DND-41 (cell line): ENCODE data around the gene UGCG.

ENCODE experiments used
- ATAC-seq: fragments of 200-7000 bp; cut with Tn5 transposase; 3 replicates; pipeline ENCODE4 v1.9.1; 2021; ENCODE audit warnings: low read depth; ENCODE audit not compliant: insufficient read depth
- DNase-seq: peaks from one replicate; pipeline ENCODE4 v3.0.0-alpha.2; 2020
- H2AFZ ChIP-seq: 2 replicates; pipeline ENCODE4 v1.6.0; 2012; ENCODE audit warnings: low read depth, low read length
- H3K27ac ChIP-seq: 2 replicates; pipeline ENCODE4 v1.5.1; 2012; ENCODE audit warnings: low read length, inconsistent platforms
- H3K27me3 ChIP-seq: fragments of 200-600 bp; sonication (generic); 2 replicates; pipeline ENCODE4 v1.6.0; 2012; ENCODE audit warnings: low read length, mild to moderate bottlenecking, inconsistent platforms; ENCODE audit not compliant: insufficient read depth, poor library complexity
- H3K36me3 ChIP-seq: 2 replicates; pipeline ENCODE4 v1.5.1; 2012; ENCODE audit warnings: low read length, inconsistent platforms; ENCODE audit not compliant: insufficient read depth
- H3K4me1 ChIP-seq: 2 replicates; pipeline ENCODE4 v1.5.1; 2012; ENCODE audit warnings: mild to moderate bottlenecking, low read length; ENCODE audit not compliant: insufficient read depth
- H3K4me2 ChIP-seq: 2 replicates; pipeline ENCODE4 v1.6.0; 2012; ENCODE audit warnings: mild to moderate bottlenecking, moderate library complexity, low read length, inconsistent platforms; ENCODE audit not compliant: insufficient read depth
- H3K4me3 ChIP-seq, 2 experiments: fragments of 200-600 bp in 1 of 2; shearing (Covaris generic) in 1 of 2; 2 replicates each; pipeline ENCODE4 v1.5.1; 2012 to 2016; ENCODE audit warnings: inconsistent platforms in 2 of 2, low read length in 2 of 2, mild to moderate bottlenecking in 2 of 2, low read depth in 1 of 2, moderate library complexity in 1 of 2
- H3K79me2 ChIP-seq: 2 replicates; pipeline ENCODE4 v1.6.0; 2012; ENCODE audit warnings: low read length, inconsistent platforms; ENCODE audit not compliant: insufficient read depth
- H3K9ac ChIP-seq: 2 replicates; pipeline ENCODE4 v1.6.0; 2012; ENCODE audit warnings: low read depth, mild to moderate bottlenecking, inconsistent platforms, low read length, moderate library complexity
- H3K9me3 ChIP-seq: 2 replicates; pipeline ENCODE4 v1.5.1; 2012; ENCODE audit warnings: low read length, moderate library complexity, mild to moderate bottlenecking, inconsistent platforms; ENCODE audit not compliant: insufficient read depth, severe bottlenecking
- H4K20me1 ChIP-seq: 2 replicates; pipeline ENCODE4 v1.6.0; 2012; ENCODE audit warnings: low read length; ENCODE audit not compliant: insufficient read depth
- CTCF ChIP-seq: IDR thresholded peaks from 2 replicates; pipeline ENCODE4 v1.5.1; 2012; ENCODE audit warnings: borderline replicate concordance, low read length, moderate library complexity, mild to moderate bottlenecking; ENCODE audit not compliant: poor library complexity, severe bottlenecking; ENCODE audit errors: extremely low read depth
- EZH2 ChIP-seq: IDR thresholded peaks from 3 replicates; pipeline ENCODE4 v1.6.1; 2012; ENCODE audit warnings: borderline replicate concordance, low read depth, mild to moderate bottlenecking, moderate library complexity, low read length, inconsistent platforms; ENCODE audit not compliant: severe bottlenecking

UGCG gene

DNA sequence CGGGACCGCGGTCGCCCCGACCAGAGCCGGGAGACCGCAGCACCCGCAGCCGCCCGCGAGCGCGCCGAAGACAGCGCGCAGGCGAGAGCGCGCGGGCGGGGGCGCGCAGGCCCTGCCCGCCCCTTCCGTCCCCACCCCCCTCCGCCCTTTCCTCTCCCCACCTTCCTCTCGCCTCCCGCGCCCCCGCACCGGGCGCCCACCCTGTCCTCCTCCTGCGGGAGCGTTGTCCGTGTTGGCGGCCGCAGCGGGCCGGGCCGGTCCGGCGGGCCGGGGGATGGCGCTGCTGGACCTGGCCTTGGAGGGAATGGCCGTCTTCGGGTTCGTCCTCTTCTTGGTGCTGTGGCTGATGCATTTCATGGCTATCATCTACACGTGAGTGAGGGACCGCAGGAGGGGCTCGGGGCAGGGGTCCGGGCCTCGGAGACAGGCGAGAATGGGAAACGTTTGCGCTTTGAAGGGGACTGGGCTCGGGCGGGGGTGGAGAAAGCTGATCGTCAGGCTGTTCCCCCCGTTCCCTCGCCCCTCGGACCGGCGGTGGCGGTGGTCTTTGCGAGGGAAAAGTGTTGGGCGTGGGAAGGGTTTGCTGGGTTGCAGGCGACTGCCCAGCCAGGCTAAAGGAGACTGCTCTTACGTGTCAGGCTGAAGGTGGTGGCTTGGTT lies 457 bp downstream of the UGCG start:
- H3K27ac ChIP-seq = peak overlapping the region; percentile 68
- H4K20me1 ChIP-seq = peaks cover 14% of the 10 kb centered on the region; the same call in 1 of the 2 replicates
- H3K36me3 ChIP-seq = no peaks in the 10 kb centered on the region; the same call in 1 of the 2 replicates
- H3K4me1 ChIP-seq = peaks cover 32% of the 10 kb centered on the region
- H3K27me3 ChIP-seq = no peaks in the 10 kb centered on the region
- H2AFZ ChIP-seq = peak overlapping the region; percentile 99
- peak; percentile 62 for ATAC-seq
- H3K4me3 ChIP-seq = peak overlapping the region; percentile 78 to 83; a peak in 3 of 4 replicates
- no peaks in the 10 kb centered on the region for H3K9me3 ChIP-seq
- H3K9ac ChIP-seq = peak overlapping the region; percentile 82
- peaks cover 49% of the 10 kb centered on the region for H3K79me2 ChIP-seq
- peak overlapping the region; percentile 99 for H3K4me2 ChIP-seq
- no peak for DNase-seq
- TF ChIP-seq EZH2 (no peak), CTCF (no peak)

DNA sequence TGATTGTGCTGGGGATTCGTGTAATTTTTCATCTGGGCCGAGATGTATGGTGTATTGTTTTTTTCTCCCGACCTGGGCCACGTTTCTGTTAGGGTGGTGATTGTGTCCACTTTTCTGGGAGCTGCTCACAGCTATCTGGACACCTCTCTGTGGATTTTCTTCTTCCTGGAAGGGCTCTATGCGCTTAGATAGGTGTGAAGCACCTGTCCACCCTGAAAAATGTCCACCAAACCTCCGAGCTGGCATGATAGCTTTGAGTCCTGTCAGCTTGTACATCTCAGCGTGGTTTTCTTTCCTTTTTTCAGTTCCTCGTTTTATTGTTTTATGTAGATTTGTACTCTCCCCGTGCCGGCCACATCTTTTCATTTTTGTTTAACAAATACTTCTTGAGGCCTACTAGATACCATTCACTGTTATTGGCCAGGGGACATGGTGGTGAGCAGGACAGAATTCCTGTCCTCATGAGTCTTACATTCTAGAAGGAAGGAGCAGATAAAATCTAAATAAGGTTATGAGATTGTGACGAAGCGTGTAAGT lies 1.1 kb downstream of the UGCG start:
- peak overlapping the region; percentile 99 for H3K4me2 ChIP-seq
- TF ChIP-seq CTCF (no peak), EZH2 (no peak)
- peak overlapping the region; percentile 42 to 83 for H3K4me3 ChIP-seq
- peak overlapping the region; percentile 68 for H3K27ac ChIP-seq
- no peak for DNase-seq
- H3K4me1 ChIP-seq = peaks cover 32% of the 10 kb centered on the region
- no peak for ATAC-seq
- peak overlapping the region; percentile 82 for H3K9ac ChIP-seq
- no peaks in the 10 kb centered on the region; the same call in 1 of the 2 replicates for H3K36me3 ChIP-seq
- no peaks in the 10 kb centered on the region for H3K9me3 ChIP-seq
- peaks cover 55% of the 10 kb centered on the region for H3K79me2 ChIP-seq
- no peaks in the 10 kb centered on the region for H3K27me3 ChIP-seq
- H2AFZ ChIP-seq = peak overlapping the region; percentile 76
- H4K20me1 ChIP-seq = peaks cover 16% of the 10 kb centered on the region; the same call in 1 of the 2 replicates

DNA sequence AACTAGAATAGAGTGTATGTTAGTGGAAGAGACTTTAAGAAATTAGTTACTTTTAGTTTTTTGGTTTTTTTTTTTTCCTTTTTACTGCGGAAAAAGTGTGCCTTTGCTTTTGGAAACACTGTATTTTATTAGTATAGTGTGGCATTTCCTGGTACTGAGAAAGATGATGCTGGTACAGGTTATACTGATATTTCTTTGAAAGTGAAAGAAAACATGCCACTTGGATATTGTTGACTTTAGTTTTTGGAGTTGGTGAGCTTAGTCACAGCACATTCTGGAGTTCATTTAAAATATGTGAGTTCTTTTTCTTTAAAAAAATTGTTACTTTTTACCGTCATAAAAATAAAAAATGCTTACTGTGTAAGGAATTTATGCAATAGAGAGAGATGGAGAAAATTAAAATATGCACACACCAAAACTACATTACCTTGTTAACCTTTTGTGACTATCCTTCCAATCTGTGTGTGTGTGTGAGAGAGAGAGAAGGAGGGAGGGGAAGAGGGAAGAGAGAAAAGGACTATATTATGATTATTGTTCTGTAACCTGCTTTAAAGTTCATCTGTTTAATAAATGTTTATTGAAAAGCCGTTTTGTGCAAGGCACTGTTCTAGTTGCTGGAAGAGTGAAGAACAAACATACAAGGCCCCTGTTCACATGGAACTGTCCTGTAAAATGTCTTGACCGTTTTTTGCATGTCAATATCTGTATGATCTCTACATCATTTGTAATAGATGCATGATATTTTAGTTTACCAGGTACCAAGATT lies 1.9 kb downstream of the UGCG start:
- Histone ChIP-seq H3K79me2 (peaks cover 60% of the 10 kb centered on the region), H3K4me2 (peak overlapping the region; percentile 99), H2AFZ (peak overlapping the region; percentile 76; the same call in 1 of the 2 replicates), H3K9me3 (no peaks in the 10 kb centered on the region), H4K20me1 (peaks cover 20% of the 10 kb centered on the region; the same call in 1 of the 2 replicates), H3K27me3 (no peaks in the 10 kb centered on the region), H3K9ac (peak overlapping the region; percentile 82), H3K36me3 (no peaks in the 10 kb centered on the region; the same call in 1 of the 2 replicates), H3K4me3 (peak overlapping the region; percentile 42 to 83; a peak in 3 of 4 replicates), H3K27ac (peak overlapping the region; percentile 68; the same call in 1 of the 2 replicates), H3K4me1 (peaks cover 32% of the 10 kb centered on the region)
- DNase-seq (no peak), ATAC-seq (no peak)
- no peak for TF ChIP-seq EZH2
- TF ChIP-seq CTCF = no peak
